Kidney epithelial cell (primary cell): ENCODE measurements around the gene C1QTNF9B. TPM values are rescaled to one million over a fixed set of nuclear protein-coding genes. Genes with fewer than 3 reads are reported as not detected.

ENCODE experiments used
- DNase-seq: peaks from one replicate; pipeline ENCODE4 v3.0.0-alpha.2; 2010; ENCODE audit warnings: low read depth
- H3K27me3 ChIP-seq: 2 replicates; pipeline ENCODE4 v1.6.0; 2011; ENCODE audit warnings: low read length; ENCODE audit not compliant: control insufficient read depth, insufficient read depth
- H3K36me3 ChIP-seq: 2 replicates; pipeline ENCODE4 v1.5.1; 2011; ENCODE audit warnings: low read length; ENCODE audit not compliant: control insufficient read depth, insufficient read depth
- H3K4me3 ChIP-seq: 2 replicates; pipeline ENCODE4 v1.5.1; 2011; ENCODE audit warnings: low read depth, mild to moderate bottlenecking, control low read depth, low read length
- CTCF ChIP-seq: IDR thresholded peaks from 2 replicates; pipeline ENCODE4 v1.5.1; 2011; ENCODE audit warnings: mild to moderate bottlenecking, moderate library complexity, low read length, control low read depth, inconsistent platforms; ENCODE audit not compliant: insufficient read depth, poor library complexity, severe bottlenecking
- total RNA-seq: library from RNA; depleted of rRNA; stranded (reverse); fragments of >200 nt; gene quantifications from 2 replicates; pipeline ENCODE4 v1.2.3, GENCODE V29; 2015

C1QTNF9B gene
- total RNA-seq, 1 donor from 2014 or later: not detected

GRCh38 chr13:23928985-23929384, 31.7 kb upstream of the C1QTNF9B start:
- peak; percentile 59 for DNase-seq
- Histone ChIP-seq H3K36me3 (no peaks in the 10 kb centered on the region), H3K27me3 (no peaks in the 10 kb centered on the region), H3K4me3 (no peak overlapping the region)
- no peak for TF ChIP-seq CTCF

- Histone ChIP-seq H3K36me3 (no peaks in the 10 kb centered on the region), H3K4me3 (no peak overlapping the region), H3K27me3 (no peaks in the 10 kb centered on the region)
- no peak for TF ChIP-seq CTCF
- no peak for DNase-seq
Observed at GRCh38 chr13:23923031-23923430, 25.7 kb upstream of the C1QTNF9B start.

DNA sequence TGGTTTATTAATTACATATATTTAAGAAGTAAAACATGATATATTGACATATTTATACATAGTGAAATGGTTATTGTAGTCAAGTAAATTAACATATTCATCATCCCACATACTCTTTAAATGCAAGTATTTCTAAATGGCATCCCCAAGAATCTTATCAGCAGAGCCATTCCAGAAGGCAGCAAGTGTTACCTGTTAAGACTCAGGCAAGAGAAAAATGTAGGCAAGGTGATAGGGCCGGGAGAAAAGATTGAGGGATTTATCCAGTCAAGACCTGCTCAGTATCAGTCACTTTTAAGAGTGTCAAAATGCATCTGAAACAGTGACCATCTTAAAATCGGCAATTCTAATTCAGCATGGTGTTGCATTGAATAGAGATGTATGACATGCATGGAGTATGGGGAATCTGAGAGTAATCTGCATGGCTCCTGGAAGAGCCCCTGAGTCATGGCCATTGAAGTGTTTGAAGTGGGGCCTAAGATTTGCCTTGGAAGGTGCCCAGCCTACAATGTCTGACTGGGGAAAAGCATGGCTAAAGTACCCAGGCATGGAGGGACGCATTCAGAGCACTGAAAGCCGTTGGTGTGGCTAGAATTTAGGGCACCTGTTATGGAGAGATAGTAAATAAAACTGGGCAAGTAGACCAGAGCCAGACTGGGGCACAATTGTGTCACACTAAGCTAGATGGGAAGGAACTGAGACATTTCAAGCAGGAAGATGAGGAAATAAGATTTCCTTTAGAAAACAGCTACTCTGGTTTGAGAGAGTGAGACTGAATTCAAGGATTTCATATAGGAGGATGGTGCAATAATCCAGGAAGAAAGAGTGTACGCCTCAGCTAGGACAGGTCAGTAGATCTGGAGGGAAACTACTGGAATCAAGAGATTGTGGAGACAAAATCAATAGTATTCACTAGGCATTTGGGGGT, 25.0 kb upstream of the C1QTNF9B start:
- Histone ChIP-seq H3K27me3 (no peaks in the 10 kb centered on the region), H3K36me3 (no peaks in the 10 kb centered on the region), H3K4me3 (no peak overlapping the region)
- no peak for TF ChIP-seq CTCF
- no peak for DNase-seq

DNA sequence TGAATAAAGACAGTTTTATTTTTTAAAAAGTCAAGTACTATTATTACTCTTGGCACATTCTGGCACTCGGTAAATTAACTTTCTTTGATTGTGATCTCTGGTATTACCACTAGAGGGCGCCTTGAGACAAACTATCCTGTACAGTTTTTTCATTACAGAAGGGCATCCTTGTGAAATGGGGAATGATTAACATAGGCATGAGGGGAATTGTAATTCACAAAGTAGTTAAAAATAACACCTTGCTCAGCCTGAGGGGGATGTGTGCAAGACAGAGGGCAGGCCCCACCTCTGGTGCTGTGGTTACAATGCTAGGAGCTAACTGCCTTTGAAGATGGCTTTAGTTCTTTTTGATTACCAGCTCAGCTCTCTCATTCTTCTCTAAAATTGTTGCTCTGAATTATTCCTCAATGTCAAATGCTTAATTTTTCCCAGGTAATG, 24.2 kb upstream of the C1QTNF9B start:
- Histone ChIP-seq H3K4me3 (no peak overlapping the region), H3K27me3 (no peaks in the 10 kb centered on the region), H3K36me3 (no peaks in the 10 kb centered on the region)
- TF ChIP-seq CTCF: peak; percentile 62
- DNase-seq: peak; percentile 70

- no peak for TF ChIP-seq CTCF
- H3K36me3 ChIP-seq: no peaks in the 10 kb centered on the region
- DNase-seq: no peak
- no peak overlapping the region for H3K4me3 ChIP-seq
- no peaks in the 10 kb centered on the region for H3K27me3 ChIP-seq
Observed at GRCh38 chr13:23919006-23919405, 21.7 kb upstream of the C1QTNF9B start.
